Transverse colon (tissue), 4 donors: ENCODE results near the gene REL. TPM values are rescaled to one million over a fixed set of nuclear protein-coding genes. Genes with fewer than 3 reads are reported as not detected.

ENCODE experiments used
- DNase-seq: peaks from one replicate; pipeline ENCODE4 v3.0.0-alpha.2; 2019
- H3K27ac ChIP-seq, 4 donors: fragments of 200-600 bp; sonication (generic); 2 replicates each; pipeline ENCODE4 v1.5.1; 2016 to 2018; ENCODE audit warnings: inconsistent platforms in 4 of 4
- H3K27me3 ChIP-seq: fragments of 200-600 bp; sonication (generic); 2 replicates; pipeline ENCODE4 v1.5.1; 2017; ENCODE audit warnings: inconsistent platforms
- H3K36me3 ChIP-seq, 4 donors: fragments of 200-600 bp; sonication (generic); 2 replicates each; pipeline ENCODE4 v1.5.1; 2017 to 2019; ENCODE audit warnings: inconsistent platforms in 4 of 4
- H3K4me1 ChIP-seq, 4 donors: fragments of 200-600 bp; sonication (generic); 2 replicates each; pipeline ENCODE4 v1.5.1; 2017 to 2020; ENCODE audit warnings: inconsistent platforms in 4 of 4
- H3K4me3 ChIP-seq, 4 donors: fragments of 200-600 bp; sonication (generic); 1 replicate in 1 of 4; 2 replicates in 3 of 4; pipeline versions ENCODE4 v1.5.1 to v1.6.1; 2017 to 2019; ENCODE audit warnings: inconsistent platforms in 4 of 4
- H3K9me3 ChIP-seq, 2 donors: fragments of 200-600 bp; sonication (generic); 2 replicates each; pipeline ENCODE4 v1.5.1; 2017 to 2019; ENCODE audit warnings: inconsistent platforms in 2 of 2
- CTCF ChIP-seq, 5 experiments: fragments of 200-600 bp in 3 of 5; fragments of 450-650 bp in 2 of 5; sonication (generic) in 3 of 5; IDR thresholded peaks; 1 replicate in 2 of 5; 2 replicates in 3 of 5; pipeline ENCODE4 v1.5.1; 2016 to 2017; ENCODE audit warnings: antibody characterized with exemption in 5 of 5, inconsistent platforms in 3 of 5, mild to moderate bottlenecking in 2 of 5, moderate library complexity in 1 of 5
- EP300 ChIP-seq: sonication (generic); formaldehyde crosslinking; IDR thresholded peaks from one replicate; pipeline ENCODE4 v1.6.1; 2017; ENCODE audit warnings: antibody characterized with exemption, low read depth
- POLR2A ChIP-seq: fragments of 450-650 bp; IDR thresholded peaks from one replicate; pipeline ENCODE4 v1.6.1; 2016; ENCODE audit warnings: antibody characterized with exemption, mild to moderate bottlenecking, moderate library complexity
- POLR2AphosphoS5 ChIP-seq, 3 donors: sonication (generic); formaldehyde crosslinking; IDR thresholded peaks; one replicate each; pipeline ENCODE4 v1.6.1; 2016; ENCODE audit warnings: antibody characterized with exemption in 3 of 3
- WGBS, 2 donors: methylation state at CpG; one replicate each; pipeline ENCODE4 v1.1.5; 2018; ENCODE audit warnings: low coverage in 1 of 2; 5-methylcytosine and 5-hydroxymethylcytosine counted together
- in situ Hi-C, 4 donors: fragments of 200-750 bp; cut with MboI; loops; one replicate each; pipeline versions ENCODE4 v1.15.0 to v1.15.1; 2017; ENCODE audit warnings: low sequenced_read_pairs in 3 of 4, low pct_ligation_motif_present in 1 of 4, low pct_unique_long_range_greater_than_20kb in 1 of 4
- intact Hi-C: fragments of 100-400 bp; cut with DNase I; formaldehyde crosslinking; loops from one replicate; pipeline ENCODE4 v1.15.1; 2023; ENCODE audit warnings: low total_unique reads
- total RNA-seq, 4 donors: library from RNA; depleted of rRNA; stranded (reverse); fragments of >200 nt; gene quantifications; one replicate each; pipeline ENCODE4 v1.1.0, GENCODE V29; 2016

Gene REL
- total RNA-seq, 4 donors from 2014 or later: 6.2 to 29.5 (median 14.9) TPM

GRCh38 chr2:60836491-60836890, 44.9 kb upstream of the REL start:
- Histone ChIP-seq H3K9me3 (no peaks in the 10 kb centered on the region), H3K36me3 (no peaks in the 10 kb centered on the region), H3K4me1 (no peaks in the 10 kb centered on the region), H3K4me3 (no peak overlapping the region), H3K27me3 (no peaks in the 10 kb centered on the region), H3K27ac (no peak overlapping the region)
- intact Hi-C loops: no loop called here
- TF ChIP-seq POLR2A (no peak), POLR2AphosphoS5 (IDR thresholded peaks at IDR 0.05) (no peak), EP300 (no peak), CTCF (IDR thresholded peaks at IDR 0.05) (no peak)
- in situ Hi-C loops: no loop called here
- WGBS, 2 donors: 65 to 78% methylated on average over 2 to 3 of the region's 3 CpGs
- no peak for DNase-seq

- Histone ChIP-seq H3K27me3 (no peaks in the 10 kb centered on the region), H3K27ac (no peak overlapping the region), H3K36me3 (no peaks in the 10 kb centered on the region), H3K4me3 (no peak overlapping the region), H3K4me1 (no peaks in the 10 kb centered on the region), H3K9me3 (no peaks in the 10 kb centered on the region)
- TF ChIP-seq POLR2A: no peak
- no peak for TF ChIP-seq CTCF (IDR thresholded peaks at IDR 0.05)
- TF ChIP-seq EP300: no peak
- no peak for TF ChIP-seq POLR2AphosphoS5 (IDR thresholded peaks at IDR 0.05)
- intact Hi-C loops (no loop called here), in situ Hi-C loops (no loop called here)
- DNase-seq: no peak
- 59 to 90% methylated on average over 1 of the region's 1 CpG for WGBS, 2 donors
Observed at GRCh38 chr2:60837123-60837522, 44.3 kb upstream of the REL start.

GRCh38 chr2:60838481-60838880, 42.9 kb upstream of the REL start:
- no peak overlapping the region for H3K27ac ChIP-seq
- no peak for TF ChIP-seq CTCF (IDR thresholded peaks at IDR 0.05)
- no peak for TF ChIP-seq POLR2AphosphoS5 (IDR thresholded peaks at IDR 0.05)
- no peak for TF ChIP-seq EP300
- TF ChIP-seq POLR2A: no peak
- in situ Hi-C loops (no loop called here), intact Hi-C loops (no loop called here)
- no peaks in the 10 kb centered on the region for H3K9me3 ChIP-seq
- no peaks in the 10 kb centered on the region for H3K36me3 ChIP-seq
- no peak overlapping the region for H3K4me3 ChIP-seq
- H3K4me1 ChIP-seq: no peaks in the 10 kb centered on the region
- 69 to 73% methylated on average over 3 of the region's 3 CpGs for WGBS, 2 donors
- H3K27me3 ChIP-seq: no peaks in the 10 kb centered on the region
- DNase-seq: no peak

GRCh38 chr2:60839126-60839813, 42.1 kb upstream of the REL start:
- no peak overlapping the region for H3K27ac ChIP-seq
- no peaks in the 10 kb centered on the region for H3K4me1 ChIP-seq
- no peaks in the 10 kb centered on the region for H3K36me3 ChIP-seq
- in situ Hi-C loops: no loop called here
- intact Hi-C loops: no loop called here
- no peaks in the 10 kb centered on the region for H3K9me3 ChIP-seq
- WGBS, 2 donors: 76% methylated on average over 9 of the region's 9 CpGs; no CpG with 5 or more reads in 1 of the 2 donors
- H3K27me3 ChIP-seq: no peaks in the 10 kb centered on the region
- TF ChIP-seq POLR2A (no peak), POLR2AphosphoS5 (IDR thresholded peaks at IDR 0.05) (no peak), EP300 (no peak), CTCF (IDR thresholded peaks at IDR 0.05) (no peak)
- H3K4me3 ChIP-seq: no peak overlapping the region
- no peak for DNase-seq
